Stimulated activated CD8-positive, alpha-beta memory T cell treated with anti-CD3 and anti-CD28 coated beads, Interleukin-2, amount 100 ng/mL, for 1 hour (primary cell): Measurements from ENCODE around the gene LEPROT.

Source experiments
- DNase-seq, 2 donors: peaks; one replicate each; pipeline ENCODE4 v3.0.0-alpha.2; 2020; ENCODE audit warnings: low read depth in 2 of 2

Gene LEPROT

GRCh38 chr1:65412256-65412983 lies 8.0 kb upstream of the LEPROT start:
- no peak for DNase-seq

- no peak for DNase-seq
Observed at GRCh38 chr1:65412984-65413375, 7.5 kb upstream of the LEPROT start.

GRCh38 chr1:65414538-65414937 lies 5.9 kb upstream of the LEPROT start:
- DNase-seq = no peak

GRCh38 chr1:65416767-65417166 lies 3.7 kb upstream of the LEPROT start:
- DNase-seq = no peak

- DNase-seq = no peak
Observed at GRCh38 chr1:65417729-65418128, 2.7 kb upstream of the LEPROT start.

GRCh38 chr1:65418522-65419185 lies 1.8 kb upstream of the LEPROT start:
- DNase-seq = no peak

GRCh38 chr1:65419681-65420589 lies 533 bp upstream of the LEPROT start:
- DNase-seq = peak; percentile 95 to 98

GRCh38 chr1:65421351-65422025 lies 1.0 kb downstream of the LEPROT start:
- no peak for DNase-seq

- DNase-seq = no peak
Observed at GRCh38 chr1:65422241-65423203, 2.1 kb downstream of the LEPROT start.

GRCh38 chr1:65423884-65424572 lies 3.6 kb downstream of the LEPROT start:
- DNase-seq = no peak

- DNase-seq = no peak
Observed at GRCh38 chr1:65424573-65424889, 4.1 kb downstream of the LEPROT start.

- DNase-seq = no peak
Observed at GRCh38 chr1:65425006-65425405, 4.5 kb downstream of the LEPROT start.

GRCh38 chr1:65425697-65426096 lies 5.2 kb downstream of the LEPROT start:
- DNase-seq = no peak

GRCh38 chr1:65429078-65429477 lies 8.6 kb downstream of the LEPROT start:
- no peak for DNase-seq

- DNase-seq = no peak
Observed at GRCh38 chr1:65429806-65430205, 9.3 kb downstream of the LEPROT start.

GRCh38 chr1:65431111-65431705 lies 10.7 kb downstream of the LEPROT start:
- DNase-seq = no peak

GRCh38 chr1:65432918-65433317 lies 12.4 kb downstream of the LEPROT start:
- DNase-seq = no peak

- DNase-seq = no peak
Observed at GRCh38 chr1:65434255-65434654, 13.8 kb downstream of the LEPROT start.

GRCh38 chr1:65434760-65435159 lies 14.3 kb downstream of the LEPROT start:
- no peak for DNase-seq

GRCh38 chr1:65435987-65436386 lies 15.5 kb downstream of the LEPROT start:
- no peak for DNase-seq
